Astrocyte (in vitro differentiated cells and primary cell): ENCODE data around the gene NPTN. TPM values are rescaled to one million over a fixed set of nuclear protein-coding genes. Genes with fewer than 3 reads are reported as not detected.
"Not testable (repeated sequence)": the region's sequence is repeated elsewhere in the genome, so short reads cannot be mapped to it uniquely, and the experiment has no call there.

Source experiments
- DNase-seq: peaks from one replicate; pipeline ENCODE4 v3.0.0-alpha.2; 2010; ENCODE audit warnings: low read depth
- FAIRE-seq: peaks from 2 replicates; lab custom pipeline; 2011; peaks lifted over from hg19 to GRCh38; lab: Jason Lieb, UNC
- H2AFZ ChIP-seq: 2 replicates; pipeline ENCODE4 v1.6.0; 2012; ENCODE audit warnings: low read depth, low read length, inconsistent platforms
- H3K27ac ChIP-seq: 2 replicates; pipeline ENCODE4 v1.5.1; 2011; ENCODE audit warnings: low read depth, low read length, inconsistent platforms
- H3K27me3 ChIP-seq: 2 replicates; pipeline ENCODE4 v1.6.0; 2011; ENCODE audit warnings: low read length, inconsistent platforms; ENCODE audit not compliant: insufficient read depth
- H3K36me3 ChIP-seq: 2 replicates; pipeline ENCODE4 v1.5.1; 2011; ENCODE audit warnings: low read length, inconsistent platforms; ENCODE audit not compliant: insufficient read depth
- H3K4me1 ChIP-seq: 2 replicates; pipeline ENCODE4 v1.5.1; 2011; ENCODE audit warnings: low read length, inconsistent platforms; ENCODE audit not compliant: insufficient read depth
- H3K4me2 ChIP-seq: 2 replicates; pipeline ENCODE4 v1.6.0; 2012; ENCODE audit warnings: low read length, inconsistent platforms
- H3K4me3 ChIP-seq: 2 replicates; pipeline ENCODE4 v1.5.1; 2011; ENCODE audit warnings: low read depth, mild to moderate bottlenecking, low read length, inconsistent platforms; ENCODE audit not compliant: insufficient read depth
- H3K79me2 ChIP-seq: 2 replicates; pipeline ENCODE4 v1.6.0; 2012; ENCODE audit warnings: mild to moderate bottlenecking, low read length, inconsistent platforms; ENCODE audit not compliant: insufficient read depth
- H3K9ac ChIP-seq: 2 replicates; pipeline ENCODE4 v1.6.0; 2012; ENCODE audit warnings: mild to moderate bottlenecking, low read length, inconsistent platforms
- H3K9me3 ChIP-seq: 2 replicates; pipeline ENCODE4 v1.5.1; 2012; ENCODE audit warnings: low read depth, mild to moderate bottlenecking, low read length, inconsistent platforms; ENCODE audit not compliant: insufficient read depth
- H4K20me1 ChIP-seq: 2 replicates; pipeline ENCODE4 v1.6.0; 2012; ENCODE audit warnings: low read length, inconsistent platforms; ENCODE audit not compliant: insufficient read depth
- H3K27ac Mint-ChIP-seq: one replicate; pipeline ENCODE4 v1.8.0; 2021; ENCODE audit warnings: mild to moderate bottlenecking, mixed read lengths; ENCODE audit not compliant: unreplicated experiment
- H3K27me3 Mint-ChIP-seq: one replicate; pipeline ENCODE4 v1.8.0; 2021; ENCODE audit warnings: low read depth, mixed read lengths; ENCODE audit not compliant: unreplicated experiment
- H3K36me3 Mint-ChIP-seq: one replicate; pipeline ENCODE4 v1.8.0; 2021; ENCODE audit warnings: low read depth, mixed read lengths; ENCODE audit not compliant: unreplicated experiment
- H3K4me1 Mint-ChIP-seq: one replicate; pipeline ENCODE4 v1.8.0; 2021; ENCODE audit warnings: low read depth, mixed read lengths; ENCODE audit not compliant: unreplicated experiment
- H3K4me3 Mint-ChIP-seq: one replicate; pipeline ENCODE4 v1.8.0; 2021; ENCODE audit warnings: mild to moderate bottlenecking, moderate library complexity, mixed read lengths; ENCODE audit not compliant: unreplicated experiment
- H3K9me3 Mint-ChIP-seq: one replicate; pipeline ENCODE4 v1.8.0; 2021; ENCODE audit warnings: mild to moderate bottlenecking, mixed read lengths; ENCODE audit not compliant: unreplicated experiment
- CTCF ChIP-seq: IDR thresholded peaks from 2 replicates; pipeline ENCODE4 v1.5.1; 2011; ENCODE audit warnings: low read depth, mild to moderate bottlenecking, inconsistent platforms, low read length, moderate library complexity; ENCODE audit not compliant: insufficient read depth
- EZH2 ChIP-seq: IDR thresholded peaks from 2 replicates; pipeline ENCODE4 v1.6.1; 2012; ENCODE audit warnings: mild to moderate bottlenecking, low read length, inconsistent platforms; ENCODE audit not compliant: insufficient read depth
- total RNA-seq: library from RNA; stranded (reverse); gene quantifications from 2 replicates; pipeline ENCODE4 v1.2.1, GENCODE V29; 2021

NPTN gene
- total RNA-seq, 1 donor from 2014 or later, result 281 TPM

- Mint-ChIP-seq H3K9me3 (no peaks in the 10 kb centered on the region), H3K36me3 (peaks cover 29% of the 10 kb centered on the region), H3K4me1 (peaks cover 10% of the 10 kb centered on the region), H3K4me3 (no peak overlapping the region), H3K27ac (no peak overlapping the region), H3K27me3 (no peaks in the 10 kb centered on the region)
- H3K4me1 ChIP-seq, result no peaks in the 10 kb centered on the region
- H3K36me3 ChIP-seq, result peaks cover 21% of the 10 kb centered on the region
- no peak overlapping the region for H3K27ac ChIP-seq
- no peak for FAIRE-seq
- no peak overlapping the region for H3K4me3 ChIP-seq
- no peaks in the 10 kb centered on the region for H3K9me3 ChIP-seq
- peaks cover 6% of the 10 kb centered on the region for H3K79me2 ChIP-seq
- no peak overlapping the region for H3K4me2 ChIP-seq
- peaks cover 72% of the 10 kb centered on the region for H4K20me1 ChIP-seq
- no peaks in the 10 kb centered on the region for H3K27me3 ChIP-seq
- no peak overlapping the region for H3K9ac ChIP-seq
- no peak for DNase-seq
- no peak overlapping the region for H2AFZ ChIP-seq
- TF ChIP-seq EZH2 (no peak), CTCF (no peak)
Measured at GRCh38 chr15:73578026-73578425, 55.2 kb downstream of the NPTN start.

- not testable (repeated sequence) for H3K27ac ChIP-seq, H3K4me2 ChIP-seq, H3K27me3 ChIP-seq, FAIRE-seq, H3K9me3 Mint-ChIP-seq, H3K27ac Mint-ChIP-seq, H3K27me3 Mint-ChIP-seq, H3K9ac ChIP-seq, H3K4me3 ChIP-seq, DNase-seq, H2AFZ ChIP-seq, H3K79me2 ChIP-seq, H3K9me3 ChIP-seq, H3K4me3 Mint-ChIP-seq, H3K4me1 ChIP-seq
- Histone ChIP-seq H3K36me3 (peaks cover 21% of the 10 kb centered on the region), H4K20me1 (peaks cover 72% of the 10 kb centered on the region)
- Mint-ChIP-seq H3K36me3 (peaks cover 29% of the 10 kb centered on the region), H3K4me1 (peaks cover 10% of the 10 kb centered on the region)
Measured at GRCh38 chr15:73577593-73577992, 55.6 kb downstream of the NPTN start.

- Mint-ChIP-seq H3K27me3 (no peaks in the 10 kb centered on the region), H3K9me3 (no peaks in the 10 kb centered on the region), H3K27ac (peak overlapping the region; percentile 47), H3K36me3 (peaks cover 25% of the 10 kb centered on the region), H3K4me1 (peaks cover 13% of the 10 kb centered on the region), H3K4me3 (no peak overlapping the region)
- Histone ChIP-seq H3K4me3 (no peak overlapping the region), H3K4me2 (no peak overlapping the region), H3K79me2 (peaks cover 3% of the 10 kb centered on the region), H3K4me1 (no peaks in the 10 kb centered on the region), H3K9ac (no peak overlapping the region), H3K27me3 (no peaks in the 10 kb centered on the region), H3K36me3 (peaks cover 26% of the 10 kb centered on the region), H4K20me1 (peaks cover 70% of the 10 kb centered on the region), H3K27ac (no peak overlapping the region), H2AFZ (no peak overlapping the region), H3K9me3 (no peaks in the 10 kb centered on the region)
- FAIRE-seq (no peak), DNase-seq (peak; percentile 88)
- TF ChIP-seq EZH2, result no peak
- TF ChIP-seq CTCF, result no peak
Measured at GRCh38 chr15:73575636-73576247, 57.4 kb downstream of the NPTN start.
